Liver (tissue), 9 donors: ENCODE measurements around the gene UNKL. TPM values are rescaled to one million over a fixed set of nuclear protein-coding genes. Genes with fewer than 3 reads are reported as not detected.

Experiments used
- DNase-seq: peaks from one replicate; pipeline ENCODE4 v3.0.0-alpha.2; 2017; ENCODE audit warnings: low spot score
- H3K27ac ChIP-seq, 2 donors: one replicate each; pipeline ENCODE4 v1.7.0; 2013; ENCODE audit warnings: inconsistent platforms in 2 of 2, low read length in 2 of 2, control low read depth in 1 of 2, low read depth in 1 of 2, mild to moderate bottlenecking in 1 of 2
- H3K27me3 ChIP-seq, 4 donors: one replicate each; pipeline versions ENCODE4 v1.6.1 to v1.7.0; 2013; ENCODE audit warnings: low read length in 3 of 4, inconsistent platforms in 1 of 4, mild to moderate bottlenecking in 1 of 4, moderate library complexity in 1 of 4; ENCODE audit not compliant: control insufficient read depth in 4 of 4, insufficient read depth in 4 of 4
- H3K36me3 ChIP-seq, 4 donors: one replicate each; pipeline versions ENCODE4 v1.6.1 to v1.7.0; 2013; ENCODE audit warnings: low read length in 3 of 4, mild to moderate bottlenecking in 3 of 4, low read depth in 1 of 4, moderate library complexity in 1 of 4; ENCODE audit not compliant: control insufficient read depth in 4 of 4, insufficient read depth in 3 of 4
- H3K4me1 ChIP-seq, 4 donors: one replicate each; pipeline versions ENCODE4 v1.6.1 to v1.7.0; 2013; ENCODE audit warnings: low read length in 3 of 4, mild to moderate bottlenecking in 3 of 4, moderate library complexity in 1 of 4; ENCODE audit not compliant: control insufficient read depth in 4 of 4, insufficient read depth in 4 of 4
- H3K4me3 ChIP-seq, 3 donors: one replicate each; pipeline versions ENCODE4 v1.6.1 to v1.7.0; 2013; ENCODE audit warnings: low read length in 3 of 3, control low read depth in 1 of 3, low read depth in 1 of 3, mild to moderate bottlenecking in 1 of 3
- H3K9ac ChIP-seq, 2 donors: one replicate each; pipeline ENCODE4 v1.7.0; 2013; ENCODE audit warnings: low read length in 2 of 2, mild to moderate bottlenecking in 2 of 2, moderate library complexity in 2 of 2, control low read depth in 1 of 2, low read depth in 1 of 2
- H3K9me3 ChIP-seq, 4 donors: one replicate each; pipeline versions ENCODE4 v1.6.1 to v1.7.0; 2013; ENCODE audit warnings: low read length in 3 of 4; ENCODE audit not compliant: control insufficient read depth in 4 of 4
- CTCF ChIP-seq: fragments of 150-350 bp; IDR thresholded peaks from 2 replicates; pipeline ENCODE4 v1.5.1; 2017; ENCODE audit warnings: improper control_type of control experiment, low read depth, low read length; ENCODE audit not compliant: missing input control
- EGR1 ChIP-seq, 2 donors: IDR thresholded peaks; 2 replicates each; pipeline ENCODE4 v1.6.1; 2016 to 2018; ENCODE audit warnings: antibody characterized with exemption in 2 of 2, low read depth in 2 of 2
- FOXA1 ChIP-seq: IDR thresholded peaks from 2 replicates; pipeline ENCODE4 v1.6.1; 2016; ENCODE audit warnings: antibody characterized with exemption
- FOXA2 ChIP-seq: IDR thresholded peaks from 2 replicates; pipeline ENCODE4 v1.6.1; 2016; ENCODE audit warnings: antibody characterized with exemption
- GABPA ChIP-seq, 2 donors: IDR thresholded peaks in 1 of 2; conservative IDR thresholded peaks in 1 of 2; 2 replicates each; pipeline ENCODE4 v1.6.1; 2016; ENCODE audit warnings: antibody characterized with exemption in 2 of 2, mild to moderate bottlenecking in 1 of 2, moderate library complexity in 1 of 2
- HNF4A ChIP-seq, 2 donors: conservative IDR thresholded peaks; 2 replicates each; pipeline ENCODE4 v1.6.1; 2016; ENCODE audit warnings: antibody characterized with exemption in 2 of 2, mild to moderate bottlenecking in 2 of 2
- HNF4G ChIP-seq: IDR thresholded peaks from 2 replicates; pipeline ENCODE4 v1.6.1; 2016; ENCODE audit warnings: antibody characterized with exemption
- JUND ChIP-seq, 2 donors: IDR thresholded peaks; 2 replicates each; pipeline ENCODE4 v1.6.1; 2016; ENCODE audit warnings: antibody characterized with exemption in 2 of 2
- NR2F2 ChIP-seq: IDR thresholded peaks from 2 replicates; pipeline ENCODE4 v1.6.1; 2016; ENCODE audit warnings: antibody characterized with exemption
- RAD21 ChIP-seq, 2 donors: IDR thresholded peaks; 2 replicates each; pipeline ENCODE4 v1.6.1; 2016; ENCODE audit warnings: antibody characterized with exemption in 2 of 2, mild to moderate bottlenecking in 2 of 2
- REST ChIP-seq: IDR thresholded peaks from 2 replicates; pipeline ENCODE4 v1.6.1; 2016; ENCODE audit warnings: antibody characterized with exemption, mild to moderate bottlenecking
- RXRA ChIP-seq, 2 donors: IDR thresholded peaks; 2 replicates each; pipeline ENCODE4 v1.6.1; 2017 to 2018; ENCODE audit warnings: antibody characterized with exemption in 2 of 2, mild to moderate bottlenecking in 1 of 2
- SP1 ChIP-seq: IDR thresholded peaks from 2 replicates; pipeline ENCODE4 v1.6.1; 2018; ENCODE audit warnings: antibody characterized with exemption, mild to moderate bottlenecking
- TAF1 ChIP-seq: conservative IDR thresholded peaks from 2 replicates; pipeline ENCODE4 v1.6.1; 2016; ENCODE audit warnings: antibody characterized with exemption, mild to moderate bottlenecking
- YY1 ChIP-seq: IDR thresholded peaks from 2 replicates; pipeline ENCODE4 v1.6.1; 2016; ENCODE audit warnings: antibody characterized with exemption, mild to moderate bottlenecking
- WGBS: extraction: QIAGEN DNeasy Blood & Tissue Kit; methylation state at CpG from one replicate; pipeline ENCODE4 v1.1.7; 2013; 5-methylcytosine and 5-hydroxymethylcytosine counted together
- polyA plus RNA-seq, 2 donors: library from polyadenylated mRNA; stranded (reverse) in 1 of 2; unstranded in 1 of 2; fragments of 200-250 nt in 1 of 2; fragments of >200 nt in 1 of 2; fragmentation: Nextera tagmentation in 1 of 2; extraction: Ambion mirVana in 1 of 2; gene quantifications; one replicate each; pipeline versions ENCODE4 v1.2.1 to v1.2.3, GENCODE V29; 2013 to 2015
- total RNA-seq, 2 donors: library from RNA; depleted of rRNA; stranded (reverse); fragments of >200 nt; gene quantifications; one replicate each; pipeline ENCODE4 v1.2.3, GENCODE V29; 2014
- TF ChIP-seq, protein P1 (sequence below): IDR thresholded peaks from 2 replicates; pipeline ENCODE4 v1.6.1; 2016; ENCODE audit warnings: antibody characterized with exemption
- TF ChIP-seq, protein P2 (sequence below): IDR thresholded peaks from 2 replicates; pipeline ENCODE4 v1.6.1; 2016; ENCODE audit warnings: antibody characterized with exemption
- TF ChIP-seq, protein P3 (sequence below): IDR thresholded peaks from 2 replicates; pipeline ENCODE4 v1.6.1; 2016; ENCODE audit warnings: antibody characterized with exemption
- donor health status: healthy.
- donor health status: healthy.
- donor health status: healthy.
- donor health status: healthy.
- donor health status: healthy.

UNKL gene
- total and polyA plus RNA-seq, 4 donors: 3.5 to 14.7 (median 6.6) TPM

GRCh38 chr16:1456951-1457350 is 42.4 kb upstream of the UNKL start:
- no peak for DNase-seq
- Histone ChIP-seq H3K36me3 (peaks cover 0 to 58% (median 10%) of the 10 kb centered on the region in 4 donors), H3K9me3 (no peaks in the 10 kb centered on the region), H3K4me3 (no peak overlapping the region), H3K27me3 (no peaks in the 10 kb centered on the region), H3K9ac (no peak overlapping the region), H3K27ac (no peak overlapping the region), H3K4me1 (no peaks in the 10 kb centered on the region)
- no peak for TF ChIP-seq HNF4A (conservative IDR thresholded peaks at IDR 0.05)
- TF ChIP-seq YY1: no peak
- no peak for TF ChIP-seq RXRA (IDR thresholded peaks at IDR 0.05)
- TF ChIP-seq, protein P1, sequence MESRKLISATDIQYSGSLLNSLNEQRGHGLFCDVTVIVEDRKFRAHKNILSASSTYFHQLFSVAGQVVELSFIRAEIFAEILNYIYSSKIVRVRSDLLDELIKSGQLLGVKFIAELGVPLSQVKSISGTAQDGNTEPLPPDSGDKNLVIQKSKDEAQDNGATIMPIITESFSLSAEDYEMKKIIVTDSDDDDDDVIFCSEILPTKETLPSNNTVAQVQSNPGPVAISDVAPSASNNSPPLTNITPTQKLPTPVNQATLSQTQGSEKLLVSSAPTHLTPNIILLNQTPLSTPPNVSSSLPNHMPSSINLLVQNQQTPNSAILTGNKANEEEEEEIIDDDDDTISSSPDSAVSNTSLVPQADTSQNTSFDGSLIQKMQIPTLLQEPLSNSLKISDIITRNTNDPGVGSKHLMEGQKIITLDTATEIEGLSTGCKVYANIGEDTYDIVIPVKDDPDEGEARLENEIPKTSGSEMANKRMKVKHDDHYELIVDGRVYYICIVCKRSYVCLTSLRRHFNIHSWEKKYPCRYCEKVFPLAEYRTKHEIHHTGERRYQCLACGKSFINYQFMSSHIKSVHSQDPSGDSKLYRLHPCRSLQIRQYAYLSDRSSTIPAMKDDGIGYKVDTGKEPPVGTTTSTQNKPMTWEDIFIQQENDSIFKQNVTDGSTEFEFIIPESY: no peak
- TF ChIP-seq CTCF: no peak
- no peak for TF ChIP-seq REST
- TF ChIP-seq, protein P2, sequence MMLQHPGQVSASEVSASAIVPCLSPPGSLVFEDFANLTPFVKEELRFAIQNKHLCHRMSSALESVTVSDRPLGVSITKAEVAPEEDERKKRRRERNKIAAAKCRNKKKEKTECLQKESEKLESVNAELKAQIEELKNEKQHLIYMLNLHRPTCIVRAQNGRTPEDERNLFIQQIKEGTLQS: no peak
- TF ChIP-seq JUND (IDR thresholded peaks at IDR 0.05): no peak
- TF ChIP-seq, protein P3, sequence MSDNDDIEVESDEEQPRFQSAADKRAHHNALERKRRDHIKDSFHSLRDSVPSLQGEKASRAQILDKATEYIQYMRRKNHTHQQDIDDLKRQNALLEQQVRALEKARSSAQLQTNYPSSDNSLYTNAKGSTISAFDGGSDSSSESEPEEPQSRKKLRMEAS: no peak
- TF ChIP-seq FOXA1: no peak
- no peak for TF ChIP-seq TAF1
- TF ChIP-seq NR2F2: no peak
- TF ChIP-seq RAD21 (IDR thresholded peaks at IDR 0.05): no peak
- TF ChIP-seq SP1: no peak
- TF ChIP-seq FOXA2: no peak
- no peak for TF ChIP-seq HNF4G
- no peak for TF ChIP-seq GABPA (IDR thresholded peaks at IDR 0.05 in 1 of 2, conservative IDR thresholded peaks at IDR 0.05 in 1 of 2)
- no peak for TF ChIP-seq EGR1 (IDR thresholded peaks at IDR 0.05; ENCODE audit: low read depth in 2 of 2)
- WGBS: 95% methylated on average over 16 of the region's 16 CpGs
